ENCODE data around the gene ABCD4.
A peak's percentile ranks its signal among the peaks of the same experiment; 100 is the strongest.

The ABCD4 gene

GRCh38 chr14:74302634-74303569, at the start of gene ABCD4:
ABCD4 (minus strand) TSS chr14:74302934; CDS start chr14:74302912, 22 bp downstream.
- Histone ChIP-seq H3K27me3 (ENCODE audit: insufficient read depth, low read depth) (no peaks in the 10 kb centered on the region), H3K4me2 (peak within 1 kb of the TSS; percentile 46; the same call in 1 of the 2 replicates), H3K4me3 (IDR thresholded peaks at IDR 0.05; ENCODE audit: insufficient read depth, low read depth, low read length) (no peak within 1 kb of the TSS), H3K79me2 (ENCODE audit: insufficient read depth, low read depth) (no peaks in the 10 kb centered on the region), H3K36me3 (ENCODE audit: insufficient read depth) (no peaks in the 10 kb centered on the region), H2AFZ (ENCODE audit: low read depth) (peak within 1 kb of the TSS; percentile 91), H3K27ac (peak within 1 kb of the TSS; percentile 40), H3K4me1 (ENCODE audit: low read depth, poor library complexity, severe bottlenecking) (peaks cover 7% of the 10 kb centered on the region), H4K20me1 (ENCODE audit: insufficient read depth) (no peaks in the 10 kb centered on the region), H3K9ac (peak within 1 kb of the TSS; percentile 44; the same call in 1 of the 2 replicates)
- TF ChIP-seq, protein P1, sequence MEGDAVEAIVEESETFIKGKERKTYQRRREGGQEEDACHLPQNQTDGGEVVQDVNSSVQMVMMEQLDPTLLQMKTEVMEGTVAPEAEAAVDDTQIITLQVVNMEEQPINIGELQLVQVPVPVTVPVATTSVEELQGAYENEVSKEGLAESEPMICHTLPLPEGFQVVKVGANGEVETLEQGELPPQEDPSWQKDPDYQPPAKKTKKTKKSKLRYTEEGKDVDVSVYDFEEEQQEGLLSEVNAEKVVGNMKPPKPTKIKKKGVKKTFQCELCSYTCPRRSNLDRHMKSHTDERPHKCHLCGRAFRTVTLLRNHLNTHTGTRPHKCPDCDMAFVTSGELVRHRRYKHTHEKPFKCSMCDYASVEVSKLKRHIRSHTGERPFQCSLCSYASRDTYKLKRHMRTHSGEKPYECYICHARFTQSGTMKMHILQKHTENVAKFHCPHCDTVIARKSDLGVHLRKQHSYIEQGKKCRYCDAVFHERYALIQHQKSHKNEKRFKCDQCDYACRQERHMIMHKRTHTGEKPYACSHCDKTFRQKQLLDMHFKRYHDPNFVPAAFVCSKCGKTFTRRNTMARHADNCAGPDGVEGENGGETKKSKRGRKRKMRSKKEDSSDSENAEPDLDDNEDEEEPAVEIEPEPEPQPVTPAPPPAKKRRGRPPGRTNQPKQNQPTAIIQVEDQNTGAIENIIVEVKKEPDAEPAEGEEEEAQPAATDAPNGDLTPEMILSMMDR (conservative IDR thresholded peaks at IDR 0.05; ENCODE audit: low read depth, low read length): peak; percentile 46; the same call in 1 of the 2 replicates

DNA sequence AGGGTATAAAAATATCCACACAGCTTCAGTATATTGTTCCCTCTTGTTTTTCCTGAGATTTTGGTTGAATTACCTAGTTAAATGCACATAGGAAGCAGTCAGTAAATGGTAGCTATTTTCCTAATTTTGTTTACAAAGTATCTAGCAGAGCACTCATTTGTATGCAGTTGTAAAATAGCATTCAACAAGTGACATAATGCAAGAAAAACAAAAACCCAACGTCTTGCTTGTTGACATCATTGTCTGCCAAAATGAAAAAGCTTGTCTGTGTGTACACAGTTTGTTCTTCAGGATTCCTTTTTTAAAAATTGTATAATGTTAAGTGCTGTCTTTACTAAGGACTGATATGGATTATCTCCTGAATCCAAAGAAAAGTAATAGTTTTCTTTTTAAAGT, 48.2 kb upstream of the ABCD4 start:
- Histone ChIP-seq H3K4me2 (no peak overlapping the region), H3K4me1 (ENCODE audit: low read depth, poor library complexity, severe bottlenecking) (no peaks in the 10 kb centered on the region), H4K20me1 (ENCODE audit: insufficient read depth) (no peaks in the 10 kb centered on the region), H3K4me3 (IDR thresholded peaks at IDR 0.05; ENCODE audit: insufficient read depth, low read depth, low read length) (no peak overlapping the region), H3K9ac (no peak overlapping the region), H3K36me3 (ENCODE audit: insufficient read depth) (no peaks in the 10 kb centered on the region), H3K27ac (no peak overlapping the region), H2AFZ (ENCODE audit: low read depth) (no peak overlapping the region), H3K27me3 (ENCODE audit: insufficient read depth, low read depth) (no peaks in the 10 kb centered on the region), H3K79me2 (ENCODE audit: insufficient read depth, low read depth) (no peaks in the 10 kb centered on the region)
- TF ChIP-seq, protein P1 (conservative IDR thresholded peaks at IDR 0.05; ENCODE audit: low read depth, low read length): no peak

DNA sequence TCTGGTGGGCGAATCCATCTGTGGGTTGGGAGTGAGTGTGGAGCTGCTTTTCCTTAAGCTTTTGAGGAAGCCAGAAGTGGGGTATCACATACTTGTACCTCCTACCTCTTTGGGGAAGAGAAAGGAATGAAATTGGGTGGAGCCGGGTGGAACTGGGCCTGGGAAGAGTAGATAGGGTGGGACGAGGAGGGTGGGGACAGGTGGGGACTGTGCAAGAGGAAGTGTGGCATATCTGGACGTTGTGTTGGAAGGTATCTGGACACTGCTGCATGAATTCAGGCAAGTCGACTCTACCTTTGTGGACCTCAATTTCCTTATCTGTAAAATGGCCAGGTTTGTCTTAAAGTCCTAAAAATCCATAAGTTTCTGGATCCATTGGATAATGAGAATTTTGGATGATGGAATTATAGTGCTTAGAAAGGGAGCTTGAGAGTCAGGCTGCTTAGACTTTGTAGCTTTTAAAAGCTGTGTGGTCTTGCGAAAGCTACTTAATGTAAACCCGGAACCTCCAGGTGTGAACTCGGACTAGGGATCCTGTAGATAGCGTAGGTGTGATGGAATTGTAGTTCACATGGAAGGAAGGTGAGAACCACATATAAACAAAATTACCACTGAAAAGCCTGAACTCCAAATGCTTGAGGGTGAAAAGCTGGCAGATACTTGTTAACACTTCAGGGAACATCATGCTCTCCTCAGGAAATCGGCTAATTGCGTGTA, 47.6 kb upstream of the ABCD4 start:
- no peaks in the 10 kb centered on the region for H4K20me1 ChIP-seq (ENCODE audit: insufficient read depth)
- no peak overlapping the region for H3K4me3 ChIP-seq (IDR thresholded peaks at IDR 0.05; ENCODE audit: insufficient read depth, low read depth, low read length)

GRCh38 chr14:74349757-74350156, 47.0 kb upstream of the ABCD4 start:
- H2AFZ ChIP-seq (ENCODE audit: low read depth): no peak overlapping the region
- no peaks in the 10 kb centered on the region for H3K36me3 ChIP-seq (ENCODE audit: insufficient read depth)
- no peak overlapping the region for H3K4me3 ChIP-seq (IDR thresholded peaks at IDR 0.05; ENCODE audit: insufficient read depth, low read depth, low read length)
- H3K27me3 ChIP-seq (ENCODE audit: insufficient read depth, low read depth): no peaks in the 10 kb centered on the region
- no peak overlapping the region for H3K9ac ChIP-seq
- H3K4me2 ChIP-seq: no peak overlapping the region
- H4K20me1 ChIP-seq (ENCODE audit: insufficient read depth): no peaks in the 10 kb centered on the region
- H3K79me2 ChIP-seq (ENCODE audit: insufficient read depth, low read depth): no peaks in the 10 kb centered on the region
- H3K27ac ChIP-seq: no peak overlapping the region
- TF ChIP-seq, protein P1 (conservative IDR thresholded peaks at IDR 0.05; ENCODE audit: low read depth, low read length): no peak
- H3K4me1 ChIP-seq (ENCODE audit: low read depth, poor library complexity, severe bottlenecking): no peaks in the 10 kb centered on the region

More for the DNA sequence above, 47.6 kb upstream of the ABCD4 start:
- Histone ChIP-seq H3K4me1 (ENCODE audit: low read depth, poor library complexity, severe bottlenecking) (no peaks in the 10 kb centered on the region), H3K9ac (no peak overlapping the region), H3K27me3 (ENCODE audit: insufficient read depth, low read depth) (no peaks in the 10 kb centered on the region), H3K4me2 (no peak overlapping the region), H2AFZ (ENCODE audit: low read depth) (no peak overlapping the region), H3K79me2 (ENCODE audit: insufficient read depth, low read depth) (no peaks in the 10 kb centered on the region), H3K27ac (no peak overlapping the region), H3K36me3 (ENCODE audit: insufficient read depth) (no peaks in the 10 kb centered on the region)
- TF ChIP-seq, protein P1 (conservative IDR thresholded peaks at IDR 0.05; ENCODE audit: low read depth, low read length): no peak

Data from KMS-11 (cell line).